ENCODE data around the gene TMEM185B.
"Not testable (repeated sequence)": the region's sequence is repeated elsewhere in the genome, so short reads cannot be mapped to it uniquely, and the experiment has no call there.

The TMEM185B gene

GRCh38 chr2:120260736-120261135 is 37.5 kb upstream of the TMEM185B start:
- Histone ChIP-seq H3K27me3 (no peaks in the 10 kb centered on the region), H3K27ac (no peak overlapping the region), H3K4me2 (no peak overlapping the region), H3K9me3 (peaks cover 21% of the 10 kb centered on the region), H3K4me3 (no peak overlapping the region), H4K20me1 (no peaks in the 10 kb centered on the region), H3K4me1 (peaks cover 41% of the 10 kb centered on the region), H3K36me3 (peaks cover 14% of the 10 kb centered on the region), H3K9ac (no peak overlapping the region)
- no peak for TF ChIP-seq Cebpa-rat (IDR thresholded peaks at IDR 0.05)

GRCh38 chr2:120259939-120260338 is 36.7 kb upstream of the TMEM185B start:
- H3K27ac ChIP-seq, H3K9ac ChIP-seq, H3K4me3 ChIP-seq, H3K4me2 ChIP-seq, H4K20me1 ChIP-seq, H3K27me3 ChIP-seq: not testable (repeated sequence)
- Histone ChIP-seq H3K36me3 (peaks cover 14% of the 10 kb centered on the region), H3K4me1 (peaks cover 41% of the 10 kb centered on the region), H3K9me3 (peaks cover 21% of the 10 kb centered on the region)

GRCh38 chr2:120258196-120258595 is 35.0 kb upstream of the TMEM185B start:
- no peaks in the 10 kb centered on the region for H3K27me3 ChIP-seq
- TF ChIP-seq Cebpa-rat (IDR thresholded peaks at IDR 0.05) = no peak
- H4K20me1 ChIP-seq = peaks cover 14% of the 10 kb centered on the region; the same call in 1 of the 2 replicates
- H3K9ac ChIP-seq = no peak overlapping the region
- H3K9me3 ChIP-seq = peaks cover 21% of the 10 kb centered on the region
- H3K4me3 ChIP-seq = no peak overlapping the region
- peaks cover 50% of the 10 kb centered on the region for H3K4me1 ChIP-seq
- H3K27ac ChIP-seq = no peak overlapping the region
- peaks cover 14% of the 10 kb centered on the region for H3K36me3 ChIP-seq
- H3K4me2 ChIP-seq = peak overlapping the region; percentile 55

- peaks cover 50% of the 10 kb centered on the region for H3K4me1 ChIP-seq
- H3K4me2 ChIP-seq = peak overlapping the region; percentile 55
- no peaks in the 10 kb centered on the region for H3K27me3 ChIP-seq
- H3K36me3 ChIP-seq = peaks cover 14% of the 10 kb centered on the region
- H4K20me1 ChIP-seq = peaks cover 14% of the 10 kb centered on the region; the same call in 1 of the 2 replicates
- H3K9me3 ChIP-seq = peaks cover 21% of the 10 kb centered on the region
- no peak overlapping the region for H3K9ac ChIP-seq
- no peak overlapping the region for H3K27ac ChIP-seq
- H3K4me3 ChIP-seq = no peak overlapping the region
- no peak for TF ChIP-seq Cebpa-rat (IDR thresholded peaks at IDR 0.05)
These were observed 34.3 kb upstream of the TMEM185B start for GRCh38 chr2:120257522-120257921.

GRCh38 chr2:120256651-120257000 is 33.4 kb upstream of the TMEM185B start:
- Histone ChIP-seq H4K20me1 (peaks cover 14% of the 10 kb centered on the region; the same call in 1 of the 2 replicates), H3K4me3 (no peak overlapping the region), H3K4me2 (peak overlapping the region; percentile 55), H3K9ac (no peak overlapping the region), H3K27me3 (no peaks in the 10 kb centered on the region), H3K4me1 (peaks cover 49% of the 10 kb centered on the region), H3K9me3 (peaks cover 21% of the 10 kb centered on the region), H3K27ac (no peak overlapping the region), H3K36me3 (peaks cover 14% of the 10 kb centered on the region)
- no peak for TF ChIP-seq Cebpa-rat (IDR thresholded peaks at IDR 0.05)

- TF ChIP-seq Cebpa-rat (IDR thresholded peaks at IDR 0.05) = no peak
- Histone ChIP-seq H4K20me1 (peaks cover 18% of the 10 kb centered on the region), H3K9me3 (peaks cover 21% of the 10 kb centered on the region), H3K4me2 (peak overlapping the region; percentile 55), H3K9ac (no peak overlapping the region), H3K4me1 (peaks cover 49% of the 10 kb centered on the region), H3K27me3 (peaks cover 2% of the 10 kb centered on the region; the same call in 1 of the 2 replicates), H3K27ac (no peak overlapping the region), H3K4me3 (no peak overlapping the region), H3K36me3 (peaks cover 14% of the 10 kb centered on the region)
These were observed 32.9 kb upstream of the TMEM185B start for GRCh38 chr2:120255986-120256650.

GRCh38 chr2:120255071-120255470 is 31.9 kb upstream of the TMEM185B start:
- H3K4me1 ChIP-seq = peaks cover 59% of the 10 kb centered on the region
- no peak overlapping the region for H3K4me2 ChIP-seq
- H3K36me3 ChIP-seq = peaks cover 6% of the 10 kb centered on the region
- no peak overlapping the region for H3K9ac ChIP-seq
- H4K20me1 ChIP-seq = peaks cover 27% of the 10 kb centered on the region
- no peak for TF ChIP-seq Cebpa-rat (IDR thresholded peaks at IDR 0.05)
- H3K4me3 ChIP-seq = no peak overlapping the region
- H3K9me3 ChIP-seq = peaks cover 10% of the 10 kb centered on the region
- no peak overlapping the region for H3K27ac ChIP-seq
- peaks cover 10% of the 10 kb centered on the region; the same call in 1 of the 2 replicates for H3K27me3 ChIP-seq

GRCh38 chr2:120254178-120254577 is 31.0 kb upstream of the TMEM185B start:
- TF ChIP-seq Cebpa-rat (IDR thresholded peaks at IDR 0.05) = no peak
- H3K4me1 ChIP-seq = peaks cover 68% of the 10 kb centered on the region
- peaks cover 7% of the 10 kb centered on the region; the same call in 1 of the 2 replicates for H3K9me3 ChIP-seq
- H3K4me3 ChIP-seq = peak overlapping the region; percentile 84
- H3K36me3 ChIP-seq = peaks cover 4% of the 10 kb centered on the region; the same call in 1 of the 2 replicates
- H3K9ac ChIP-seq = no peak overlapping the region
- peaks cover 35% of the 10 kb centered on the region for H4K20me1 ChIP-seq
- no peak overlapping the region for H3K27ac ChIP-seq
- H3K27me3 ChIP-seq = peaks cover 18% of the 10 kb centered on the region; the same call in 1 of the 2 replicates
- peak overlapping the region; percentile 86 for H3K4me2 ChIP-seq

GRCh38 chr2:120253021-120253882 is 30.1 kb upstream of the TMEM185B start:
- Histone ChIP-seq H4K20me1 (peaks cover 41% of the 10 kb centered on the region), H3K27me3 (peaks cover 18% of the 10 kb centered on the region; the same call in 1 of the 2 replicates), H3K9ac (peak overlapping the region; percentile 81), H3K4me3 (peak overlapping the region; percentile 84), H3K27ac (peak overlapping the region; percentile 79), H3K4me1 (peaks cover 75% of the 10 kb centered on the region), H3K4me2 (peak overlapping the region; percentile 86), H3K9me3 (peaks cover 2% of the 10 kb centered on the region; the same call in 1 of the 2 replicates), H3K36me3 (peaks cover under 1% of the 10 kb centered on the region; the same call in 1 of the 2 replicates)
- TF ChIP-seq Cebpa-rat (IDR thresholded peaks at IDR 0.05) = no peak
